Hepatocyte (in vitro differentiated cells): ENCODE measurements around the gene PSMB7. TPM values are rescaled to one million over a fixed set of nuclear protein-coding genes. Genes with fewer than 3 reads are reported as not detected.

Experiments
- DNase-seq: peaks from one replicate; pipeline ENCODE4 v3.0.0-alpha.2; 2016; ENCODE audit warnings: low spot score
- H2AFZ ChIP-seq: fragments of 200-600 bp; sonication (generic); 2 replicates; pipeline ENCODE4 v1.6.0; 2016; ENCODE audit warnings: antibody characterized with exemption, mild to moderate bottlenecking
- H3K27ac ChIP-seq: fragments of 200-600 bp; sonication (generic); 2 replicates; pipeline ENCODE4 v1.5.1; 2016; ENCODE audit warnings: mild to moderate bottlenecking
- H3K27me3 ChIP-seq: fragments of 200-600 bp; sonication (generic); 2 replicates; pipeline ENCODE4 v1.6.1; 2016
- H3K36me3 ChIP-seq: fragments of 200-600 bp; sonication (generic); replicated peaks from 2 replicates; pipeline ENCODE4 v1.5.1; 2016; ENCODE audit warnings: low read depth; ENCODE audit not compliant: insufficient read depth
- H3K4me1 ChIP-seq: fragments of 200-600 bp; sonication (generic); 2 replicates; pipeline ENCODE4 v1.5.1; 2016; ENCODE audit warnings: mild to moderate bottlenecking, moderate library complexity; ENCODE audit not compliant: insufficient read depth
- H3K4me2 ChIP-seq: fragments of 200-600 bp; sonication (generic); 2 replicates; pipeline ENCODE4 v1.6.0; 2016
- H3K4me3 ChIP-seq: fragments of 200-600 bp; sonication (generic); 2 replicates; pipeline ENCODE4 v1.5.1; 2016; ENCODE audit warnings: mild to moderate bottlenecking
- H3K79me2 ChIP-seq: fragments of 200-600 bp; sonication (generic); 2 replicates; pipeline ENCODE4 v1.6.0; 2017; ENCODE audit warnings: mild to moderate bottlenecking
- H3K9me2 ChIP-seq: fragments of 200-600 bp; sonication (generic); replicated peaks from 2 replicates; pipeline ENCODE4 v1.6.0; 2017; ENCODE audit warnings: mild to moderate bottlenecking; ENCODE audit not compliant: insufficient read depth
- H3K9me3 ChIP-seq: fragments of 200-600 bp; sonication (generic); 2 replicates; pipeline ENCODE4 v1.5.1; 2016; ENCODE audit warnings: low read depth, mild to moderate bottlenecking
- H4K20me1 ChIP-seq: fragments of 200-600 bp; sonication (generic); 2 replicates; pipeline ENCODE4 v1.6.0; 2016; ENCODE audit warnings: mild to moderate bottlenecking; ENCODE audit not compliant: insufficient read depth, poor library complexity, severe bottlenecking
- EZH2 ChIP-seq: fragments of 200-600 bp; sonication (generic); IDR thresholded peaks from 2 replicates; pipeline ENCODE4 v1.6.1; 2016; ENCODE audit warnings: antibody characterized with exemption, mild to moderate bottlenecking, borderline replicate concordance
- EZH2phosphoT487 ChIP-seq: fragments of 200-600 bp; sonication (generic); IDR thresholded peaks from one replicate; pipeline ENCODE4 v1.6.1; 2018; ENCODE audit warnings: antibody characterized with exemption, mild to moderate bottlenecking, low read depth, moderate library complexity; ENCODE audit not compliant: unreplicated experiment, severe bottlenecking
- whole genome bisulfite sequencing: methylation state at CpG from one replicate; pipeline ENCODE4 v1.1.6; 2016; ENCODE audit warnings: low lambda C conversion rate; ENCODE audit errors: missing lambda C conversion rate; 5-methylcytosine and 5-hydroxymethylcytosine counted together
- polyA plus RNA-seq: library from polyadenylated mRNA; unstranded; fragments of >200 nt; fragmentation: Nextera tagmentation; extraction: Ambion mirVana; gene quantifications from 2 replicates; pipeline ENCODE4 v1.2.1, GENCODE V29; 2016
- total RNA-seq: library from RNA; depleted of rRNA; stranded (reverse); fragments of >200 nt; gene quantifications from 2 replicates; pipeline ENCODE4 v1.2.3, GENCODE V29; 2014
- TF ChIP-seq, protein P1 (sequence below): fragments of 200-600 bp; sonication (generic); IDR thresholded peaks from 2 replicates; pipeline ENCODE4 v1.5.1; 2016; ENCODE audit warnings: antibody characterized with exemption, mild to moderate bottlenecking; ENCODE audit not compliant: poor library complexity

Gene PSMB7
- total and polyA plus RNA-seq, 2 experiments from 2014 or later = 189 to 197 TPM

DNA sequence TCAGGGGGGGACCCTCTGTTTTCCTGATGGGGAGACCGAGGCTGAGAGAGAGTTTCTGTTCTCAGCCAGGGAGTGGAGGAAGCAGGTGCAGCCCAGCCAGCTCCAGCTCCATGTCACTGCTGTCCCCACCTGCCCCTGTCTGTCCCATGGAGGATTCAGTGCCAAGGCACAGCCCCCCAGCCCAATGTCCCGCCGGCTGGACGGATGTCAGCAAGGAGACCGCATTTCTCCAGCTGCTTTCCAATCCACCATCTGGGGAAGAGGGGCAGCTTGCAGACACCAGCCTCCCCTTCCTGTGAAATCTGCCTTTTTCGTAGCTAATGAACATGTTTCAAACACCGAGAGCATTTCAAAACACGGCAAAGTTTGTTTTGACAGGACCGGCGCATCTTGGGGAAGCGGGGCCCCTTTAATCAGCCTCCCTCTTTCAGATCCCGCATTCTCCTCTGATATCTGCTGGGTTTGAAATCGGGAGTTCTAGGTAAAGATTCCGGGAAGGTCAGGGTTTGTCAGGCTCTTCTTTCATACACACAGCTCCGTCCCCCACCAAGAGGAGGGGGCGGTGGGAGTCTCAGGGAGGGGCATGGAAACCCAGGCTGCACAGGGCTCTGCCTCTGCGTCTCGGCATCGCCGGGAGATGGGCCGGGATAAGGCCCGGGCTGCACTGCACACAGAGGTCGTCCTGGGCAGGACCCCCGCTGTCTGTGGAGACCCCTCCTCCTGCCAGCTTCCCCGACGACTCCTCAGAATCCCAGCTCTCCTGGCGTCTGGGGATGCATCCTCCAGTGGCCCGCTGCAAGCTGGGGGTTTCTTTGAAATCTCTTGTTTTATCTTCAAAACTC lies 82.7 kb downstream of the PSMB7 start:
- Histone ChIP-seq H3K79me2 (no peaks in the 10 kb centered on the region), H3K4me2 (no peak overlapping the region), H3K27me3 (no peaks in the 10 kb centered on the region), H4K20me1 (no peaks in the 10 kb centered on the region), H3K9me2 (no peaks in the 10 kb centered on the region), H3K27ac (no peak overlapping the region), H3K36me3 (peaks cover 4% of the 10 kb centered on the region), H3K9me3 (no peaks in the 10 kb centered on the region), H3K4me1 (no peaks in the 10 kb centered on the region), H2AFZ (no peak overlapping the region), H3K4me3 (no peak overlapping the region)
- TF ChIP-seq, protein P1, sequence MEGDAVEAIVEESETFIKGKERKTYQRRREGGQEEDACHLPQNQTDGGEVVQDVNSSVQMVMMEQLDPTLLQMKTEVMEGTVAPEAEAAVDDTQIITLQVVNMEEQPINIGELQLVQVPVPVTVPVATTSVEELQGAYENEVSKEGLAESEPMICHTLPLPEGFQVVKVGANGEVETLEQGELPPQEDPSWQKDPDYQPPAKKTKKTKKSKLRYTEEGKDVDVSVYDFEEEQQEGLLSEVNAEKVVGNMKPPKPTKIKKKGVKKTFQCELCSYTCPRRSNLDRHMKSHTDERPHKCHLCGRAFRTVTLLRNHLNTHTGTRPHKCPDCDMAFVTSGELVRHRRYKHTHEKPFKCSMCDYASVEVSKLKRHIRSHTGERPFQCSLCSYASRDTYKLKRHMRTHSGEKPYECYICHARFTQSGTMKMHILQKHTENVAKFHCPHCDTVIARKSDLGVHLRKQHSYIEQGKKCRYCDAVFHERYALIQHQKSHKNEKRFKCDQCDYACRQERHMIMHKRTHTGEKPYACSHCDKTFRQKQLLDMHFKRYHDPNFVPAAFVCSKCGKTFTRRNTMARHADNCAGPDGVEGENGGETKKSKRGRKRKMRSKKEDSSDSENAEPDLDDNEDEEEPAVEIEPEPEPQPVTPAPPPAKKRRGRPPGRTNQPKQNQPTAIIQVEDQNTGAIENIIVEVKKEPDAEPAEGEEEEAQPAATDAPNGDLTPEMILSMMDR = no peak
- no peak for TF ChIP-seq EZH2phosphoT487
- no peak for TF ChIP-seq EZH2
- no peak for DNase-seq
- 83% methylated on average over 27 of the region's 28 CpGs for WGBS

DNA sequence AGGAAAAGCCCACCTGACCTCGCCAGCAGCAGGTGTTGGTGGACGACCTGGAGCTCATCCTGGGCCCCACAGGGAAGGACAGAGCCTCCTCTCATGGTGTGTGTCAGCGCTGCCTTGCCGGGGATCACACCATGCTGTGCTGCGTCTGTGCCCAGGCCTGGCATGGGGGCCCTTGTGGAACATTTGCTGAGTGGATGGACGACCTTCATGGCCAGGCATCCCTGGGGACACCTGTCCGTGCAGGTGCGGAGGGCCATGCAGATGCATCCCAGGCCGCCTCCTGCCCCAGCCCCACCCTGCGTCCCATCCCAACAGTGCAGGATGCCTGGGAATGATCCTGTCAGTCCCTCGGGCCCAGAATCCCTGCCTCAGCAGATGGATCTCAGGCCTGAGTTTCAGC lies 83.7 kb downstream of the PSMB7 start:
- Histone ChIP-seq H3K4me2 (no peak overlapping the region), H3K79me2 (no peaks in the 10 kb centered on the region), H3K27ac (no peak overlapping the region), H4K20me1 (no peaks in the 10 kb centered on the region), H3K27me3 (no peaks in the 10 kb centered on the region), H3K9me2 (no peaks in the 10 kb centered on the region), H3K36me3 (no peaks in the 10 kb centered on the region), H3K9me3 (no peaks in the 10 kb centered on the region), H3K4me3 (no peak overlapping the region), H2AFZ (no peak overlapping the region), H3K4me1 (no peaks in the 10 kb centered on the region)
- DNase-seq = no peak
- TF ChIP-seq, protein P1 = no peak
- no peak for TF ChIP-seq EZH2
- no peak for TF ChIP-seq EZH2phosphoT487
- 86% methylated on average over 11 of the region's 11 CpGs for WGBS

DNA sequence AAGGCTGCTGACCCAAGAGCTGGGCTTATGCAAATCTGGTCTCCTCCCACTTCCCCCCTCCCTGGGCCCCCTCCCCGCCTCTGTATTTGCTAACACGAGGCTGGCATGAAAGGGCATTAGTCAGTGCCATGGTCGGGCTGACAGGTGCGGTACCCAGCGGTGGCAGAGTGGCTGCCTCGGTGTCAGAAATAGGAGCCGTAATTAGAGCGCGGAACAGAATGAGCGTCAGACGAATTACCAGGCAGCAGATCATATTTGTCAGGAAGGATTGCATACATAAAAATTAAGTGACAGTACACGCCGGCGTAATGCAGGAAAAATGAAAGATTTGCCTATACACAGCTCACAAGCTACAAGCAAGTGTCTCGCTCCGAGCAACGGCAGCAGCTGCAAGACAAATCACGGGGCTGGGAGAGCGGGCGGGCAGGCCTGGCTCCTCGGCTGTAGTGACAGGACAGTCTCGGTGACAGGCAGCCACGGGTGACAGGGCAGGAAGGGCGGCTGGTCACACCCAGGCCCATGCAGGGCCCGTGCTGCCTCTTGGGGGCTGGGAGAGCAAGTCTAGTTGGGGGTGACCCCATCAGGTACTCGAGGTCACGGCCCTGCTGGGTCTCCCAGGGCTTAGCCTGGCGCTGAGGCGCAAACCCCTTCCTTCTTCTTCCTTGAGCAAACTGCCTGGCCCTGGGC lies 85.1 kb downstream of the PSMB7 start:
- no peak overlapping the region for H3K4me3 ChIP-seq
- no peaks in the 10 kb centered on the region for H4K20me1 ChIP-seq
- 91% methylated on average over 29 of the region's 29 CpGs for WGBS

More for the DNA sequence above, 85.1 kb downstream of the PSMB7 start:
- Histone ChIP-seq H3K4me2 (no peak overlapping the region), H3K27ac (no peak overlapping the region), H3K4me1 (no peaks in the 10 kb centered on the region), H3K9me2 (no peaks in the 10 kb centered on the region), H3K36me3 (no peaks in the 10 kb centered on the region), H3K79me2 (no peaks in the 10 kb centered on the region), H2AFZ (no peak overlapping the region), H3K27me3 (no peaks in the 10 kb centered on the region), H3K9me3 (no peaks in the 10 kb centered on the region)
- TF ChIP-seq, protein P1 = no peak
- TF ChIP-seq EZH2phosphoT487 (no peak), EZH2 (no peak)
- DNase-seq = no peak
